PC-9 (cell line): ENCODE measurements around the gene KPNA1. TPM values are rescaled to one million over a fixed set of nuclear protein-coding genes. Genes with fewer than 3 reads are reported as not detected.

Experiments used
- BruUV-seq: library from RNA; stranded (reverse); fragments of 400-500 nt; replicated peaks from 2 replicates; lab custom pipeline; 2021; lab: Mats Ljungman, UMichigan
- CTCF ChIA-PET: fragments of 300-600 bp; sonication (Branson Sonifier 250); formaldehyde crosslinking; loops from one replicate; lab custom pipeline; 2022; ENCODE audit warnings: antibody characterized with exemption; lab: Charles Lee
- POLR2A ChIA-PET: fragments of 300-600 bp; sonication (Branson Sonifier 250); formaldehyde crosslinking; loops from one replicate; lab custom pipeline; 2022; ENCODE audit warnings: antibody characterized with exemption; ENCODE audit not compliant: unreplicated experiment; lab: Charles Lee
- DNase-seq, 2 experiments: peaks; one replicate each; pipeline versions ENCODE4 v3.0.0 to v3.0.0-alpha.2; 2015 to 2022; ENCODE audit warnings: mixed read lengths in 1 of 2
- H2AFZ ChIP-seq: fragments of 200-600 bp; sonication (generic); 2 replicates; pipeline ENCODE4 v1.8.1; 2017; ENCODE audit warnings: antibody characterized with exemption
- H3F3A ChIP-seq: fragments of 200-600 bp; sonication (generic); 2 replicates; pipeline ENCODE4 v1.8.1; 2017; ENCODE audit warnings: antibody characterized with exemption, mild to moderate bottlenecking, low read depth; ENCODE audit not compliant: insufficient read depth
- H3K27ac ChIP-seq: fragments of 200-600 bp; sonication (generic); 2 replicates; pipeline ENCODE4 v1.6.1; 2016; ENCODE audit warnings: mixed run types
- H3K27me3 ChIP-seq: fragments of 200-600 bp; sonication (generic); 2 replicates; pipeline ENCODE4 v1.6.1; 2016; ENCODE audit warnings: low read depth, mixed run types; ENCODE audit not compliant: insufficient read depth
- H3K36me3 ChIP-seq: fragments of 200-600 bp; sonication (generic); 2 replicates; pipeline ENCODE4 v1.6.1; 2016; ENCODE audit warnings: low read depth, mixed run types
- H3K4me1 ChIP-seq: fragments of 200-600 bp; sonication (generic); replicated peaks from 2 replicates; pipeline ENCODE4 v1.6.1; 2016; ENCODE audit warnings: mixed run types; ENCODE audit not compliant: insufficient read depth
- H3K4me2 ChIP-seq: fragments of 200-600 bp; sonication (generic); 2 replicates; pipeline ENCODE4 v1.6.1; 2017; ENCODE audit warnings: mixed run types
- H3K4me3 ChIP-seq: fragments of 200-600 bp; sonication (generic); 2 replicates; pipeline ENCODE4 v1.6.1; 2016; ENCODE audit warnings: mixed run types
- H3K79me2 ChIP-seq: fragments of 200-600 bp; sonication (generic); 2 replicates; pipeline ENCODE4 v1.6.1; 2017; ENCODE audit warnings: low read depth, mixed run types
- H3K9me2 ChIP-seq: fragments of 200-600 bp; sonication (generic); 2 replicates; pipeline ENCODE4 v1.8.1; 2017; ENCODE audit warnings: mild to moderate bottlenecking; ENCODE audit not compliant: insufficient read depth
- H3K9me3 ChIP-seq: fragments of 200-600 bp; sonication (generic); 2 replicates; pipeline ENCODE4 v1.8.1; 2016; ENCODE audit warnings: low read depth; ENCODE audit not compliant: insufficient read depth
- H4K20me1 ChIP-seq: fragments of 200-600 bp; sonication (generic); 2 replicates; pipeline ENCODE4 v1.8.1; 2017; ENCODE audit not compliant: insufficient read depth
- CTCF ChIP-seq: fragments of 200-600 bp; sonication (generic); conservative IDR thresholded peaks from 2 replicates; pipeline ENCODE4 v1.6.1; 2017; ENCODE audit warnings: mixed run types, antibody characterized with exemption, mild to moderate bottlenecking, moderate library complexity
- EZH2 ChIP-seq: fragments of 200-600 bp; sonication (generic); IDR thresholded peaks from 2 replicates; pipeline ENCODE4 v1.8.0; 2017; ENCODE audit warnings: antibody characterized with exemption, low read depth
- intact Hi-C: fragments of 100-400 bp; cut with micrococcal nuclease; formaldehyde crosslinking; loops from one replicate; pipeline ENCODE4 v1.10.0; 2022; ENCODE audit not compliant: unreplicated experiment
- total RNA-seq: library from RNA; stranded (reverse); gene quantifications from 2 replicates; pipeline ENCODE4 v1.2.3, GENCODE V29; 2021

KPNA1 gene
- total RNA-seq, 1 experiment from 2014 or later: 89.2 TPM

GRCh38 chr3:122560680-122561079 lies 45.9 kb upstream of the KPNA1 start:
- TF ChIP-seq CTCF: peak; percentile 71
- no peak for TF ChIP-seq EZH2
- H2AFZ ChIP-seq: no peak overlapping the region
- intact Hi-C loops: loop anchor here (1.0 to 5.0 kb wide), 4 partner anchors 103 to 237 kb away; partner anchors contain the start of gene SLC49A4
- peak; percentile 36 to 61 for DNase-seq
- H3K4me1 ChIP-seq: peaks cover 14% of the 10 kb centered on the region; the same call in 1 of the 2 replicates
- CTCF ChIA-PET: no interaction called here
- no peaks in the 10 kb centered on the region for H3K36me3 ChIP-seq
- peaks cover 6% of the 10 kb centered on the region; the same call in 1 of the 2 replicates for H3K79me2 ChIP-seq
- no peaks in the 10 kb centered on the region for H4K20me1 ChIP-seq
- no peaks in the 10 kb centered on the region for H3F3A ChIP-seq
- H3K4me2 ChIP-seq: no peak overlapping the region
- POLR2A ChIA-PET: no interaction called here
- BruUV-seq: no TSS peak
- no peak overlapping the region for H3K4me3 ChIP-seq
- H3K9me2 ChIP-seq: no peaks in the 10 kb centered on the region
- H3K27me3 ChIP-seq: no peaks in the 10 kb centered on the region
- no peaks in the 10 kb centered on the region for H3K9me3 ChIP-seq
- no peak overlapping the region for H3K27ac ChIP-seq

- no peak for TF ChIP-seq CTCF
- no peak for TF ChIP-seq EZH2
- Histone ChIP-seq H3K4me3 (no peak overlapping the region), H3K9me3 (no peaks in the 10 kb centered on the region), H4K20me1 (no peaks in the 10 kb centered on the region), H3K4me1 (peaks cover 11% of the 10 kb centered on the region; the same call in 1 of the 2 replicates), H3K27me3 (no peaks in the 10 kb centered on the region), H3K27ac (no peak overlapping the region), H3K4me2 (no peak overlapping the region), H2AFZ (no peak overlapping the region), H3K79me2 (peaks cover 3% of the 10 kb centered on the region; the same call in 1 of the 2 replicates), H3K36me3 (no peaks in the 10 kb centered on the region), H3K9me2 (no peaks in the 10 kb centered on the region), H3F3A (no peaks in the 10 kb centered on the region)
- BruUV-seq: no TSS peak
- ChIA-PET CTCF (interaction anchor here (1.6 kb wide), 1 partner anchor 119 kb away, joined by 5 read pairs; no protein-coding TSS in a partner anchor), POLR2A (no interaction called here)
- no peak for DNase-seq
- intact Hi-C loops: loop anchor here (1.0 to 5.0 kb wide), 4 partner anchors 103 to 237 kb away; partner anchors contain the start of gene SLC49A4
Measured at GRCh38 chr3:122559906-122560305, 45.2 kb upstream of the KPNA1 start.

GRCh38 chr3:122558605-122559004 lies 43.9 kb upstream of the KPNA1 start:
- no peaks in the 10 kb centered on the region for H3K27me3 ChIP-seq
- no TSS peak for BruUV-seq
- H4K20me1 ChIP-seq: no peaks in the 10 kb centered on the region
- CTCF ChIA-PET: interaction anchor here (1.6 kb wide), 1 partner anchor 121 kb away, joined by 5 read pairs; no protein-coding TSS in a partner anchor
- no peak overlapping the region for H3K4me3 ChIP-seq
- H3K4me2 ChIP-seq: no peak overlapping the region
- no peak overlapping the region for H3K27ac ChIP-seq
- POLR2A ChIA-PET: no interaction called here
- H3K79me2 ChIP-seq: no peaks in the 10 kb centered on the region
- DNase-seq: no peak
- no peaks in the 10 kb centered on the region for H3F3A ChIP-seq
- no peaks in the 10 kb centered on the region for H3K9me3 ChIP-seq
- H3K9me2 ChIP-seq: no peaks in the 10 kb centered on the region
- H3K4me1 ChIP-seq: 0 out of 2 replicates have a peak, but pooled peaks cover 6% of the 10 kb centered on the region
- H2AFZ ChIP-seq: no peak overlapping the region
- no peak for TF ChIP-seq EZH2
- TF ChIP-seq CTCF: no peak
- no peaks in the 10 kb centered on the region for H3K36me3 ChIP-seq
- intact Hi-C loops: no loop called here
